Measurements from ENCODE around the gene MEF2B.
"Not testable (repeated sequence)": the region's sequence is repeated elsewhere in the genome, so short reads cannot be mapped to it uniquely, and the experiment has no call there.

The MEF2B gene

GRCh38 chr19:19121371-19121770, 48.7 kb downstream of the MEF2B start:
- DNase-seq = no peak

DNA sequence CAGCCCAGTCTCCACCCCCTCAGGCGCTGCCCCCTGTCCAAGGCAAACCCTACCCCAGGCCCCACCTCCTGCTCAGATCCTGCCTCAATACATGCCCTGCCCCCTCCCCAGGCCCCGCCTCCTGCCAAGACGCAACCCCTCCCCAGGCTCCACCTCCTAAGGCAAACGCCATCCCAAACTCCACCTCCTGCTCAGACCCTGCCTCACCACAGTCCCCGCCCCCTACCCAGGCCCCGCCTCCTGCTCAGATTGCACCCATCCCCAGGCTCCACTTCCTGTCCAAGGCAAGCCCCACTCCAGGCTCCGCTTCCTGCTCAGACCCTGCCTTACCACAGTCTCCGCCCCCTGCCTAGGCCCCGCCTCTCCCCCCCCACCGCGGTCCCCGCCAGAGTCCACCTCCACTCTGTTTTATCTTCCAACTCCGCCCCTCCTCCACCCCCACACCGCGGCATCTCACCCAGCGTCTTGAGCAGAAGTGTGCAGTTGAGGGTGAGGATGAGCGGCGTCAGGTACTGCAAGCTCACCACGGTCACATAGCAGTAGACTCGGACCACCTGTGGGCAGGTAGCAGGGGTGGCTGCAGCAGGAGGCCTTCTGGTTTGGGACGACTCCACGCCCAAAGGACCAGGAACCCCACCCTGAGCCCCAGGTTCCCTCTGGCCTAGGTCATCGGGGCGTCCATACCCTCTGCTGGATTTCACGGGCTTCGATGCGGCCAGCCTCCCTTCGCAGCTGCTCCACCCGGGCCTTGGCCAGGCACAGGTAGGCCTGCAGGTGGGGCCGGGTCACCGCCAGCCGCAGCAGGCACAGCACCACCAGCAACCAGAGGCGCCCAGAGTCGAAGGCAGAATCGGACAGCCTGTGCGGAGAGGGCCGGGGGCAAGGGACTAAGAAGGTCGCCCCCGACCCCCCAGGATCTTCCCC, 49.5 kb downstream of the MEF2B start:
- peak; percentile 56 for DNase-seq

GRCh38 chr19:19119325-19120237, 50.5 kb downstream of the MEF2B start:
- no peak for DNase-seq

DNA sequence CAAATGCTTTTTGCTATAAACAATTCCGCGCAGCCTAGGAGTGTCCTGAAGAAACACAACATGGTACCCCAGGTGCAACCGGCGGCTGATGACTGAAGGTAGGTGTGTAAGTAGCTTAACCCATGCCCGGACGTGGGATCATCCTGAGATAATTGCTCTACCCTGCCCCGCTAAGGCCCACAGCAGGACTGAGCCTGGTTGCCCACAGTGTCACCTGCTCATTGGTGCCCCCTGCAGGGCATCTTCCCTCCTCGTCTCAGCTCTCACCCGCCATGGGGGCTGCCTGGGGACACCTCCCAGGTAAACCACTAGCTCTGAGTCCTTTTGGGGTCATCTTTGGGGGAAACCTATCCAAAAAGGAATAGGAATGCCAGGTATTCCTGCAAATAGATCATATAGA, 54.1 kb downstream of the MEF2B start:
- DNase-seq = peak; percentile 67

- DNase-seq = no peak
These were observed 56.9 kb downstream of the MEF2B start for GRCh38 chr19:19113040-19113626.

DNA sequence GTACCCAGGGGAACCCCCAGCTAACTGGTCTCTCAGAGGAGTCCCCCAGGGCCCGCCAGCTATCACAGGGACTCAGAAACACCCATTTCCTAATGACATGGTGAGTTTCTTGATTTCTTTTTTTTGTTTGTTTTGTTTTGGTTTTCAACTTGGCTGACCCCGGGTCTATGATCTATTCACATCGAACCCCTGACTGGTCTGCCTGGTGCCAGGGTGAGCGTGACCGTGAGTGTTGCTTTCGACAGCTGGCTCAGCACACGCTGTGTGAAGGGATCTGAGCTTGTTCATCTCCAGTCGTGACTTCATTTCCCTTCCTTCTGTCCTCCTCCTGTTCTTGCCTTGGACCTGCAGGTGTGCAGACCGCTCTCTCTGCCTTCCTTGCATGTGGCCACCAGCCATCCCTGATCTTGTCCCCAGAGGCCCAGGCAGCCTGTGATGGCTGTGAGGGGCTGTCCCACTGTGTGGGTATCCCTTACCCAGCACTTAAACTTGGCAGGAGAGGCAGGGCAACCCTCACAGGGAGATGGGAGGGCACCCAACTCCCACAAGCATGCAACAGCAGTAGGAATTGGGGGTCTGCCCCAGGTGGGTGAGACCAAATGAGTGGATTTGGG, 58.0 kb downstream of the MEF2B start:
- DNase-seq = no peak

DNA sequence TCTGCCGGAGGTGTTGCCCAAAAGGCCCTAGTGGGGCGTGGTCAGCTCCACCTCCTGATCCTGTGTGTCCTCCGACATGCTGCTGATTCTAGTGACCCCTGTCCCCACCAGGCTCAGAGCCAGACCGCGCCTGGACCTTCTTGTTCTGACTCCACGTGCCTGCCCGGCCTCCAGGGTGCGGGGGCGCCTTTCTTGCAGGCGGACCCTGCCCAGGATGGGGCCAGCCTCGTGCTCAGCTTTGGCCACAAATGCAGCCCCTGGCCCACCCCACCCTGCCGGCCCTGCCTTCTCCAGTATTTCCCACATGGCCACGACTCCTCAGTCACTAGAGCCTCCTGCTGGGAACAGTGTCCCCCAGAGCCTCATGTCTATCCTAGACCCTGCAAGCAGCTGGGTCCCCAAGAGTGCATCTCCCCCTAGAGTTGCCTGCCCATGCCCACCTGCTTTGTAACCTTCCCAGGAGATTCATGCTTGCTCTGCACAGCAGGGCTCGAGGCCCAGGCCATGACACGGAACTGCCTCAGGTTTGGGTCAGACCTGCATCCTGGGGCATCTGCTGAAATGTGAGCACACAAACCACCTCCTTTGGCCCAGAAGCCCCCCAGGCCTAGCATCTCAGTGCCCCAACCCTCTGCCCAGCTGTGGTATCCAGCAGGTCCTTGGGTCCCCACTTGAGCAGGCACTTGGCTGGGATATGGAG, 58.8 kb downstream of the MEF2B start:
- DNase-seq = no peak

GRCh38 chr19:19110410-19111135, 59.5 kb downstream of the MEF2B start:
- peak; percentile 45 for DNase-seq

DNA sequence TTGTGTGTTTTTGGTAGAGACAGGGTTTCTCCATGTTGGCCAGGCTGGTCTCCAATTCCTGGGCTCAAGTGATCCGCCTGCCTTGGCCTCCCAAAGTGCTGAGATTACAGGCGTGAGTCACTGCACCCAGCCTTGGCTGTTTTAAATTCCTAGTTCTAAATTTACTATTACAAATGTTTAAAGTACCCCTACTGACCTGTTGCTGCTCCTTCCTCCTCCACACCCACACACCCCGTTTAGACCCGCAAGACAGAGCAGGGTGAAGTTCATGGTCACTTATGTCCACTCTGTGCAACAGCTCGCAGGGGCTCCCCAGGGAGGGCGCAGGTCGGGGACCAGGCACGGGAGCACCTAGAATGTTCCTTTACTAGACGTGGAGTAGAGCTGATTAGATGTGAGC, 60.5 kb downstream of the MEF2B start:
- no peak for DNase-seq

DNA sequence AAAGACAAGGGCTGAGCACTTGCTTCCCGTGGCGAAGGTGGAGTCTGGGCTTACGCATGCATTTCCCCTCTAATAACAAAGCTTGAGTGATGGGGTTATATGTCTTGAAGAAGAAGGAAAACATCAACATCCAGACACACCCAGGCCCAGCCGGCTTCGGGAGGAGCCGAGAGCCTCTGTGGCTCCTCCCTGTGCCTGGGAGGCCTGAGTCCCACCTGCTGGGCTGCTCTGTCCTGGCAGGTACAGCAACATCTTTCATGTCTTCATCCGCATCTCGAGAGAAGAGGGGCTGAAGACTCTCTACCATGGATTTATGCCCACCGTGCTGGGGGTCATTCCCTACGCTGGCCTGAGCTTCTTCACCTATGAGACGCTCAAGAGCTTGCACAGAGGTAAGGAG, 62.4 kb downstream of the MEF2B start:
- DNase-seq = no peak

- DNase-seq = not testable (repeated sequence)
These were observed 63.1 kb downstream of the MEF2B start for GRCh38 chr19:19106938-19107337.

DNA sequence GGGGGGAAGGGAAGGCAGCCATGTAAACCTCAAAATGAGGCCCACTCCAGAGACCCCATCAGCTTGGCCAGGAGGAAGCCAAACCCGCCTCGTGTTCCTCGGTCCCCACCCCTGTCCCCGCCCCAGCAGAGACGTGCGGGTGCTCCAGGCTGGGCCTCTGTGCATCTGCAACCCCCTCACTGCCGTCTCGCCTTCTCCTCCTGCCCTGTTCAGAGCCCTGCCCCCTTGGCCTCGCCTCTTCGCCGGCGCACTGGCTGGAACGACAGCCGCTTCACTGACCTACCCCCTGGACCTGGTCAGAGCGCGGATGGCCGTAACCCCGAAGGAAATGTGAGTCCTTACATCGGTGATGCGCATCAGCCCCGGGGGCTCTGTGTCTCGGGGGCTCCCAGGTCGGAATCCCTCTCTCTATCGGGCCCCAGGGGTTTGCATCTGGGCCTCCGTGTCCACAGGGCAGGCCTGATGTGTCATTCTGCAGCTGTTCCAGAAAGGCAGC, 64.0 kb downstream of the MEF2B start:
- DNase-seq = no peak

DNA sequence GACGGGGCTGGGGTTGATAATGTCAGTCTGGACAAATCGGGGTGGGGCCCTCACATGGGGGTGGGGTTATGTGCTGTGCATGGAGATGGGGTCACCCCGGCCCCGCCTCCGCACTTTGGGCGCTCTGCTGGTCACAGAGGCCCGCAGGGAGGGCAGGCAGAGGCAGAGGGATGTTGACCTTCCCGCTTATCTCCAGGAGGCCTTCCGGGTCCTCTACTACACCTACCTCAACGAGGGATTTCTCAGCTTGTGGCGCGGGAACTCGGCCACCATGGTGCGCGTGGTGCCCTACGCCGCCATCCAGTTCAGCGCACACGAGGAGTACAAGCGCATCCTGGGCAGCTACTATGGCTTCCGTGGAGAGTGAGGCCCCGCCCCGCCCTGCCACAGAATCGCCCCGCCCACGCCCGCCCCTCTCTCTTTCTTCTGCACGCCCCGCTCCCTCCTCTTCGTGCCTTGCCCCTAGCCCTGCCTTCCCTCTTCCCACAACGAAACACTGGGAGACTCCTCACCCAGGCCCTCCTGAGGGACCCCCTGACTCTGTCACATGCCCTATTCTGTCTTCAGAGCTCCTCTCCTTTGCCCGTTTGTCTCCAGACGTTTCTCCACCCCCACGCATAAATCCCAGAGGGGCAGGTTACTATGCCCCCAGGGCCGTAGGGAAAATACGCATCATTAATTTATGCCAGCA, 64.6 kb downstream of the MEF2B start:
- peak; percentile 18 for DNase-seq

GRCh38 chr19:19103167-19103566, 66.9 kb downstream of the MEF2B start:
- no peak for DNase-seq

DNA sequence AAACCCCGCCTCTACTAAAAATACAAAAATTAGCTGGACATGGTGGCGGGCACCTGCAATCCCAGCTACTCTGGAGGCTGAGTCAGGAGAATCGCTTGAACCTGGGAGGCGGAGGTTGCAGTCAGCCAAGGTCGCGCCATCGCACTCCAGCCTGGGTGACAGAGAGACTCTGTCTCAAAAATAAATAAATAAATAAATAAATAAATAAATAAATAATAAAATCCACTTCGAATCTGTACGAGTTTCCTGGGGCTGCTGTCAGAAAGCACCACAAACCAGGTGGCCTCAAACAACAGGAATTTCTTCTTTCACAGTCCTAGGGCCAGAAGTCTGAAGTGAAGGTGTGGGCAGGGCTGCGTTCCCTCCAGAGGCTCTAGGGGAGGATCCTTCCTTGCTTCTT, 67.5 kb downstream of the MEF2B start:
- DNase-seq = not testable (repeated sequence)

DNA sequence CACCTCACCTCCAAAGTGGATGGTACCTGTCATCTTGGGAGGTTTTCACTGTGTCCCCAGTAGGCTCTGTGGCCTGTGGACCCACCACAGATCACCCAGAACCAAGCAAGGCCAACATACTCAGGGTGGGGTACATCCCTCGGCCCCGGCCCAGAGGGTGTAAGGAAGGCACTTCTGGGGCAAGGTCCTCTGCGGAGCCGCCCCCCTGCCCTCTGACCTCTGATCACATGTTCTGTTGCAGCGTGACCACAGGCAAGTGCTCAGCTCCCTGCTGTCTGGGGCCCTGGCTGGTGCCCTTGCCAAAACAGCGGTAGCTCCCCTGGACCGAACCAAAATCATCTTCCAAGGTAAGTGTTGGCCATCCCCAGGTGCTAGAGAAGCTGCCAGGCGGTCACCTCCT, 68.5 kb downstream of the MEF2B start:
- no peak for DNase-seq

- DNase-seq = no peak
These were observed 71.1 kb downstream of the MEF2B start for GRCh38 chr19:19098703-19099632.

GRCh38 chr19:19098084-19098702, 71.9 kb downstream of the MEF2B start:
- no peak for DNase-seq

Data from stimulated activated CD4-positive, alpha-beta T cell treated with anti-CD3 and anti-CD28 coated beads, Interleukin-15, amount 100 ng/mL, for 24 hours (primary cell).